Ascending aorta (tissue), 2 donors: ENCODE data around the gene ATP10A. TPM values are rescaled to one million over a fixed set of nuclear protein-coding genes. Genes with fewer than 3 reads are reported as not detected.

Experiments
- DNase-seq, 2 donors: peaks; one replicate each; pipeline ENCODE4 v3.0.0-alpha.2; 2019; ENCODE audit warnings: low spot score in 2 of 2
- H3K27ac ChIP-seq, 2 donors: fragments of 200-600 bp; sonication (generic); one replicate each; pipeline ENCODE4 v1.5.1; 2016 to 2017; ENCODE audit warnings: mild to moderate bottlenecking in 1 of 2
- H3K27me3 ChIP-seq: fragments of 200-600 bp; sonication (generic); one replicate; pipeline ENCODE4 v1.5.1; 2017
- H3K36me3 ChIP-seq, 2 donors: fragments of 200-600 bp; sonication (generic); one replicate each; pipeline ENCODE4 v1.5.1; 2016
- H3K4me1 ChIP-seq, 2 donors: fragments of 200-600 bp; sonication (generic); one replicate each; pipeline ENCODE4 v1.5.1; 2016 to 2017; ENCODE audit warnings: mild to moderate bottlenecking in 1 of 2
- H3K4me3 ChIP-seq, 2 donors: fragments of 200-600 bp; sonication (generic); one replicate each; pipeline ENCODE4 v1.5.1; 2016 to 2017; ENCODE audit warnings: mild to moderate bottlenecking in 1 of 2
- H3K9me3 ChIP-seq, 2 donors: fragments of 200-600 bp; sonication (generic); one replicate each; pipeline ENCODE4 v1.5.1; 2016
- intact Hi-C: fragments of 100-400 bp; cut with DNase I; formaldehyde crosslinking; loops from one replicate; pipeline ENCODE4 v1.15.1; 2023
- total RNA-seq: library from RNA; depleted of rRNA; stranded (reverse); fragments of >200 nt; gene quantifications from one replicate; pipeline ENCODE4 v1.1.0, GENCODE V29; 2016
- TF ChIP-seq, protein P1 (sequence below), 3 experiments: fragments of 200-600 bp in 2 of 3; fragments of 450-650 bp in 1 of 3; sonication (generic) in 2 of 3; IDR thresholded peaks; one replicate each; pipeline ENCODE4 v1.5.1; 2016 to 2019; ENCODE audit warnings: antibody characterized with exemption in 3 of 3, mild to moderate bottlenecking in 1 of 3, moderate library complexity in 1 of 3

ATP10A gene
- total RNA-seq, 1 donor from 2014 or later = 26.7 TPM

DNA sequence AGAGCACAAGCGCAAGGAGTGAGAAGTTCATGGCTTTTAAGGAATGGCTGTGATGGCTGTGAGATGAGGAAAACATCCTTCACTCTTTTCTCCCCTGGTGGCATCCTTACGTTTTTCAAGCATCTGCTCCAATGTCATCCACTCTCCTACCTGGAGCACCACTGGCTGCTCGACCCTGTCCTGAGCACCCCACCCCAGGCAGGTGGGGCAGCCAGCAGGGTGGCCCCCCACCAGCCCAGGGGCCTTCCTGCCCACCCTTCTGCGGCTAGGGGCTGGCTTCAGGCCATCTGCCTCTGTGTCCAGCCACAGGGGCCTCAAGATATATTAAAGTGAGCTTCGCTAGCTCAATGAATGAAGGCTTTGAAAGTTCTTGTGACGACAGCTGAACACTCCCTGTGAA, 56.1 kb downstream of the ATP10A start:
- no peak for DNase-seq
- intact Hi-C loops = no loop called here

DNA sequence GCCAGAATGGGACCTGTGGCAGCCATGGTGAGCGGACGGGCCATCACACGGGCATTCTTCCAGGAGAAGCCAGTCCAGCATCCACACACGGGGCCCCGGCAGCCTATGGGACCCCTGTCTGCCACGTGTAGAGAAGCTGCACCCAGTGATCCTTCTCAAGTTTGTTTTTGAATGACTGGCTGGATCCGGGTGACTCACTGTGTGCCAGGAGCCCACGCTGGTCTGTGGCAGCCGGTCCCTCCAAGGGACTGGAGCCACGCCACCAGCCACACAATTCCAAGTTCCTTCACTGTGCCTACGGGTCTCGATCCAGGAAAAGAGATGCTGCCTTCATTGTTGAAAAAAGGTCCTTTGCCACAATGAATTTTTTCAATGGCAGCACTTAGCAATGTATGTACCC, 58.1 kb downstream of the ATP10A start:
- TF ChIP-seq, protein P1, sequence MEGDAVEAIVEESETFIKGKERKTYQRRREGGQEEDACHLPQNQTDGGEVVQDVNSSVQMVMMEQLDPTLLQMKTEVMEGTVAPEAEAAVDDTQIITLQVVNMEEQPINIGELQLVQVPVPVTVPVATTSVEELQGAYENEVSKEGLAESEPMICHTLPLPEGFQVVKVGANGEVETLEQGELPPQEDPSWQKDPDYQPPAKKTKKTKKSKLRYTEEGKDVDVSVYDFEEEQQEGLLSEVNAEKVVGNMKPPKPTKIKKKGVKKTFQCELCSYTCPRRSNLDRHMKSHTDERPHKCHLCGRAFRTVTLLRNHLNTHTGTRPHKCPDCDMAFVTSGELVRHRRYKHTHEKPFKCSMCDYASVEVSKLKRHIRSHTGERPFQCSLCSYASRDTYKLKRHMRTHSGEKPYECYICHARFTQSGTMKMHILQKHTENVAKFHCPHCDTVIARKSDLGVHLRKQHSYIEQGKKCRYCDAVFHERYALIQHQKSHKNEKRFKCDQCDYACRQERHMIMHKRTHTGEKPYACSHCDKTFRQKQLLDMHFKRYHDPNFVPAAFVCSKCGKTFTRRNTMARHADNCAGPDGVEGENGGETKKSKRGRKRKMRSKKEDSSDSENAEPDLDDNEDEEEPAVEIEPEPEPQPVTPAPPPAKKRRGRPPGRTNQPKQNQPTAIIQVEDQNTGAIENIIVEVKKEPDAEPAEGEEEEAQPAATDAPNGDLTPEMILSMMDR (IDR thresholded peaks at IDR 0.05) = no peak
- Histone ChIP-seq H3K4me1 (peaks cover 16 to 64% of the 10 kb centered on the region in 2 donors), H3K36me3 (no peaks in the 10 kb centered on the region), H3K27me3 (no peaks in the 10 kb centered on the region), H3K27ac (peak overlapping the region; percentile 34 to 36), H3K9me3 (no peaks in the 10 kb centered on the region), H3K4me3 (no peak overlapping the region)
- intact Hi-C loops = no loop called here
- peak in 1 of 2 donors; percentile 86 for DNase-seq

More for the DNA sequence above, 56.1 kb downstream of the ATP10A start:
- Histone ChIP-seq H3K9me3 (no peaks in the 10 kb centered on the region), H3K36me3 (no peaks in the 10 kb centered on the region), H3K27ac (no peak overlapping the region), H3K4me3 (no peak overlapping the region), H3K27me3 (no peaks in the 10 kb centered on the region), H3K4me1 (peaks cover 7 to 56% of the 10 kb centered on the region in 2 donors)
- TF ChIP-seq, protein P1 (IDR thresholded peaks at IDR 0.05) = no peak

DNA sequence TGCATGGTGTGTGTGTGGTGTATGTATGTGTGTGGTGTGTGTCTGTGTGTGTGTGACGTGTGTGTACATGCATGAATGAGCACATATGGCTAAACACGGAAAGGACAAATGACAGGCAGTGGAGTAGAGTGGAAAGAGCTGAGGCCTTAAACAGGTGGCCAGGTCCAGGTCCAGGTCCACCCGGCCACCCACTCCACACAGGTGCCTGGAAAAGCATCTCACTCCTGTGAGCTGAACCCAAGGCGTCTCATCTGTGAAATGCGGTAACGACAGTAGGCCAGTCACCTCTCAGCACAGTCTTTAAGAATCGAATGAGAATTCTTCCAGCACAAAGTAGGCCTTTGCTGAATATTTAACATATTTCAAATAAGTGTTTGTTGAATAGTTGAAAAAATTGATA, 58.7 kb downstream of the ATP10A start:
- intact Hi-C loops = no loop called here
- peaks cover 16 to 61% of the 10 kb centered on the region in 2 donors for H3K4me1 ChIP-seq
- no peak for DNase-seq

DNA sequence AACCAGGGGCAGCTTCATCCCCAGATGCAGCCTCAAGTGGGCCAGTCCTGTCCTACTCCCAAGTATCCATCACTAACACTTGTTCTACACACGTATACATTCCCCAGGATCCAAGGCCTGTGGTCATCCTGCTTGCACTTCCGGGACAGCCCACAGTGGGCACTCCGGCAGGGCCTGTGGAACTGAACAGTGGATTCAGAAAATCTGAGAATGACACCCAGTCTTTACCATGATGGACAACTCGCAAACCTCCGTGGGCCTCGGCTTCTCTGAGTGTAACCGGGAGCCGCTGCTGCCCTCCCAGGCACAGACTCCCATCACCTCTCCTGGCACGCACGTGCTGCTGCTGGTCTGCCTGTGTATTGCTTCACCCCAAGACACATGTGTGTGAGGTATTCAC, 59.6 kb downstream of the ATP10A start:
- Histone ChIP-seq H3K9me3 (no peaks in the 10 kb centered on the region), H3K4me1 (peaks cover 19 to 63% of the 10 kb centered on the region in 2 donors), H3K4me3 (no peak overlapping the region), H3K36me3 (no peaks in the 10 kb centered on the region), H3K27ac (peak overlapping the region; percentile 82 to 89), H3K27me3 (no peaks in the 10 kb centered on the region)
- intact Hi-C loops = no loop called here
- no peak for DNase-seq
- TF ChIP-seq, protein P1 (IDR thresholded peaks at IDR 0.05) = no peak

More for the DNA sequence above, 58.7 kb downstream of the ATP10A start:
- H3K27ac ChIP-seq = peak overlapping the region; percentile 34 to 36
- TF ChIP-seq, protein P1 (IDR thresholded peaks at IDR 0.05) = no peak
- no peaks in the 10 kb centered on the region for H3K36me3 ChIP-seq
- no peak overlapping the region for H3K4me3 ChIP-seq
- H3K9me3 ChIP-seq = no peaks in the 10 kb centered on the region
- H3K27me3 ChIP-seq = no peaks in the 10 kb centered on the region

DNA sequence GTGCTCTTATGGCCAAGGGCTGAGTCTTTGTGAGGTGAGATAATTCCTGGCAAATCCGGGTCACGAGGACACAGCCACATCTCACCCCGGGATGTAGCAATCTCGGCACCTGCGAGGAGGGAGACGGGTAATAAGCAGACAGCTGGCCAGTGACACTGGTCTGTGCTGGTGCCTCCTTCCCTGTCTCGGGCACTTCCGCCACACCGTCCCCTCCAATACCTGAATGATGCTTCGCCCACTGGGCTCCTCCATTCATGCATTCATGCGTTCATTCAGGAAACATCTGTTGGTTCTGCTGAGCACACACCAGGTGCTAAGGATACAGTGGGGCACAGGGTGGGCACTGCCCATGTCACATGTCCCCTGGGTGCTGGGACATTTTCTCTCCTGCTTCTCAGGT, 60.1 kb downstream of the ATP10A start:
- Histone ChIP-seq H3K9me3 (no peaks in the 10 kb centered on the region), H3K27me3 (no peaks in the 10 kb centered on the region), H3K4me1 (peaks cover 24 to 68% of the 10 kb centered on the region in 2 donors), H3K27ac (peak overlapping the region; percentile 82 to 89), H3K4me3 (no peak overlapping the region), H3K36me3 (no peaks in the 10 kb centered on the region)
- intact Hi-C loops = no loop called here
- TF ChIP-seq, protein P1 (IDR thresholded peaks at IDR 0.05) = no peak
- DNase-seq = no peak
